Stimulated activated CD8-positive, alpha-beta memory T cell treated with anti-CD3 and anti-CD28 coated beads, Interleukin-7, amount 100 ng/mL, for 4 hours (primary cell): Measurements from ENCODE around the gene LRP1.

ENCODE experiments used
- DNase-seq, 2 donors: peaks; one replicate each; pipeline ENCODE4 v3.0.0-alpha.2; 2020; ENCODE audit warnings: low read depth in 2 of 2

The LRP1 gene

GRCh38 chr12:57211791-57212700 lies 83.8 kb downstream of the LRP1 start:
- DNase-seq, result no peak

- DNase-seq, result no peak
These were observed 84.4 kb downstream of the LRP1 start for GRCh38 chr12:57212701-57213057.

DNA sequence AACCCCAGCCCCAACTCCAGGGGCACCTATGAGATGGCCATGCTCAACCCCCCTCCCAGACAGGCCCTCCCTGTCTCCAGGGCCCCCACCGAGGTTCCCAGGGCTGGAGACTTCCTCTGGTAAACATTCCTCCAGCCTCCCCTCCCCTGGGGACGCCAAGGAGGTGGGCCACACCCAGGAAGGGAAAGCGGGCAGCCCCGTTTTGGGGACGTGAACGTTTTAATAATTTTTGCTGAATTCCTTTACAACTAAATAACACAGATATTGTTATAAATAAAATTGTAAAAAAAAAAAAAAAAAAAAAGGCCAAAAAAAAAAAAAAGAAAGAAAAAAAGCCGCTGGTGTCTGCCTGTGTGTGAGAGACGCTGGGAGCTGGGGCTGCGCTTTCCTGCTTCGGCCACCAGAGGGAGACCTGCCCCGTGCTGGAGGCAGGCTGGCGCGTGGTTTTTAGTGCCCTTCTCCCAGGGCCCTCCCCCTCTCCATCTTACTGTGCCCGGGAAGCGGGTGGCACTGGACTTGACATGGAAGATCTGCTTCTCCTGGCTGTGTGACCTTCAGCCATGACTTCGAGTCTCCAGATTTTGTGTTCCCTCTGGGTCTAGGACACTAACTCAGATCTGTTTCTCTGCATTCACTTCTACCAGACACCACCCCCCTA lies 84.9 kb downstream of the LRP1 start:
- DNase-seq, result peak; percentile 70 to 72

GRCh38 chr12:57213763-57214397 lies 85.6 kb downstream of the LRP1 start:
- DNase-seq, result no peak

DNA sequence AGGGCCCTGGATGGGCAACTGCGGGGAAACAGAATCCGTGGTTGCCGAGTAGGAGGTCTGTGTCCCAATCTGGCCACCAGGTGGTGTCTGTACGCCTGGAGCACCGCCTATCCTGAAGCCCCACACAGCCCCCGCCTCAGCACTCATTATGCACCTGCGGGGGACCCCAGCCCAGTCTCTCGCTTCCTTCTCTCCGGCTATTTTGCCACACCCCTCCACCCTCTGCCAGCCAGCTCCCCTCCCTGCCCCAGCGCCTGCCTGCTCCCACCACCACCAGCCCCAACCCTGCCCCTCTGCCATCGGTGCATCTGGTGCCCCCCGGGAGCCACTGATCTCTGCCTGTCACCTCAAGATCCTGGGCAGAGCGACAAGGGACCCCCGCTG lies 86.1 kb downstream of the LRP1 start:
- DNase-seq, result peak in 1 of 2 donors; percentile 52

GRCh38 chr12:57215065-57215464 lies 86.8 kb downstream of the LRP1 start:
- no peak for DNase-seq

DNA sequence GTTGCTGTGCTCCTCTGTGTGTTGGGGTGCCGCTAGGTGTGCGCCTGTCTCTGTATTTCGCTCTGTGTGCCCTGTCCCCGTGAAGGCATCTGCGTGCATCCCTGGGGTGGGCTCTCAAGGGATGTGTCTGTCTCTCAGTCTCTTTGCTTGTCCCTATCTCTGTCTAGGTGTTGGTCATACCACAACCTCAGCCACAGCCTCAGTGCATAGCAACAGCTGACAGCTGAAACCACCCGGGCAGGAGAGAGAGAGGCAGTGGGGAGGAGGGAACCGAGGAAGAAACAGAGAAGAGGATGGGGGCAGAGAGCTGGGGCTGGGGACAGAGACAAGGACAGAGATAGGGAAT lies 87.4 kb downstream of the LRP1 start:
- DNase-seq, result no peak

- peak in 1 of 2 donors; percentile 62 for DNase-seq
These were observed 88.0 kb downstream of the LRP1 start, which contains the start of gene NXPH4 for GRCh38 chr12:57216014-57216911. NXPH4 (plus strand) TSS chr12:57216794; CDS start chr12:57216970, 176 bp downstream.

DNA sequence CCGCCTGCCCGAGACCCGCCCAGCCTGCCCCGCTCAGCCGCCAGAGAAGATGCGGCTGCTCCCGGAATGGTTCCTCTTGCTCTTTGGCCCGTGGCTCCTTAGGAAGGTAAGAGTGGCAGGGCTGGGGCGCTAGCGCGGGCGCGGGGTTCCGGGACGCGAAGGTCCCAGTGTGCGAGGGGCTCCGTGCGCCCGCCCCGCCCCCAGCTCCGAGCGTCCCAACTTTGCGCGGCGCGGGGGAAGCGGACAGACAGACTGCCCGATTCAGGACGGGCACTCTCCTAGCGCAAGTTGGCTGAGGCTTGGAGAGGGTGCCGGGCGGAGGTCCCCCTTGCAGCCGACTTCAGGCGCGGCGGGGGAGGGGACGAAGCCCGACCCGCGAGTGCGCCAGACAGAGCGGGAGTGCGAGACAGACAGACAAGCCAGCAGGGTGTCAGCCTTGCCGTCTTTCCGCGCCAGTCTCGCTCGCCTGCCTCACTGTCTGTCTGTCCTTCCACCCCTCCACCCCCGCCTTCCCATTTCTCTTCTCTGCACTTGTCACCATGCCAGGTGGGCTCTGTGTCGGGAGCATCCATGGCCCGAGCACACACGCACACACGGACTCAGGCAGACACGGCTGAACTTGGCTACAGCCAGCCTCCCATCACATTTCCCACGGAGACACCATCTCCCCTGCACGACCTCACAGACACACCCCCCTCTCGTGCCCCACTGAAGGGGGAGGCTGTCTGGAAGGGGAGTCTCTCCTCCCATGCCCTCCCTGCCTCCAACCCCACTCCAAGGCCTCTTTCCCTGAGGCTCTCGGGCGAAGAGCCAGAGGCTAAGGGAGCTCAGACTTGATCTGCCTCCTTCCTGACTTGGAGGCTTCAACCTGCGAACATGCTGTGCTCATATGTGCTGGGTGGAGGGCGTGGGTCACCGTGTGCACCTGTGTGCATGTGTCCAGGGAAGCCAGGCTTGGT lies 88.9 kb downstream of the LRP1 start:
- no peak for DNase-seq

DNA sequence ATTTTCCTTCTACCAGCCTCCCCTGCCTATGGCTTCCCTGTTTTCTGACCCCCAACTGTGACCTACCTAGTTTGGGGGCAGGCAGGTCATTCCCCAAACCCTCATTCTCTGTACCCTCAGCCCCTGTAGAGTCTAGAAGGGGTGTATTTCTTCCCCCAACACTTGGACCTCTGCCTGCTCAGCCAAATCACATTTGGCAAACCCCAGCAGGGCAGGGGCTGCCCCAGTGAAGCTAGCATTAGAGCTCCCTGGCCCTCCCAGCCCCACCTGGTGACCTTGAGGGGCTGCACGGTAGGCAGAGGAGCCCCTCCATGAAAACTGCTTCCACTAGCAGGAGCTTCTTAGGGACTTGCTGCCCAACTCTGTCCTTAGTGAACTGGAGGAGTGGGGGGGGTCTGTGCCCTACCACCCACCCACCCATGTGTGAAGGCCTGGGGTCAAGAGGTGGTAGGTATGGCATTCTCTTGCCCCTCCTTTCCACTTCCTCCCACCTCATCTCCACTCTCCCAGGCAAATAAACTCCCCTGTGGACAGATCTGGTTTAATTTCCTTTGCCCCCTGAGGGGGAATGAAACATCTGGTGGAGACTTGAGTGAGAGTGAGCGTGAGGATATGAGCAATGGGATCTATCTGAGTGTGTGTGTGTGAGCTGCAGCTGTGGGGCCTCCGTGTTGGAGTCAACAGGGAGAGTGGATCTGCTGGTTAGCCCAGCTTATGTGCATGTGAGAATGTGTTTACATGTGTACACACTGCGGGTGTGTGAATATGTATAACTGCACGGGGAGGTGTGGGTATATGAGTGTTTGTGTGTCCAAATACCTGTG lies 90.0 kb downstream of the LRP1 start:
- no peak for DNase-seq

GRCh38 chr12:57219205-57219992 lies 91.1 kb downstream of the LRP1 start:
- no peak for DNase-seq

DNA sequence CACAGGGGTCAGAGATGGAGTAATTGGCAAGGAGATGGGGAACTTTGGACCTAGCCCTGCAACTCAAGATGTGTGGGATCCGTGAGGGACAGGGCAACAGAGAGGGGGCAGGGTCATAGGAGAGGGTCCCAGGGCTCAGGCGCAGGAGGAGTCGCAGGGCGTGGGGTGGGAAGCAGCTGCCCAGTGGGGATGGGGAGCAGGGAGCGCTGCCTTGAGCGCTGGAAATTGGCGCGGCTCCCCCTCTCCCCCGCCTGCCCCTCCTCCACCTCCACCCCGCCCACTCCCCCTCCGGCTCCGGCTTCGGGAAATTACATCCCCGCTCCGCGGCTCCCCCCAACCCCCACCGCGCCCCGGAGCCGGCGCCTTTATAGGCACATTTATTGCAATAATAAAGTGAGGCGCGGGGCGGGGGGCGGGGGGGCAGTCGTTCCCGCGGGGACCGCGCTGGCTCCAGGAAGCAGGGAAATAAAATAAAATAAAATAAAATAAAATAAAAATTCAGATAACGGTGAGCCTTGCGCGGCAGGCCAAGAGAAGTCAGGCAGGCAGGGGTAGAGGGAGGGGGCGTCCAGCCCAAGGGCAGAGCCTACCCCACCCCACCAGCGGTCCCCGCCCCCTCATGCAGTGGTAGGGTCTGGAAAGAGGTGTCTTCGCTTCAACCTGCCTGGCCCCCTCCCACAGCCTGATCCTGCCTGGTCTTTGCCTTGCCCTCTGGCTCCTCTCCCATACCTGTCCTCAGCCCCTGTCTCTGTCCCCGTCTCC lies 91.9 kb downstream of the LRP1 start:
- no peak for DNase-seq

DNA sequence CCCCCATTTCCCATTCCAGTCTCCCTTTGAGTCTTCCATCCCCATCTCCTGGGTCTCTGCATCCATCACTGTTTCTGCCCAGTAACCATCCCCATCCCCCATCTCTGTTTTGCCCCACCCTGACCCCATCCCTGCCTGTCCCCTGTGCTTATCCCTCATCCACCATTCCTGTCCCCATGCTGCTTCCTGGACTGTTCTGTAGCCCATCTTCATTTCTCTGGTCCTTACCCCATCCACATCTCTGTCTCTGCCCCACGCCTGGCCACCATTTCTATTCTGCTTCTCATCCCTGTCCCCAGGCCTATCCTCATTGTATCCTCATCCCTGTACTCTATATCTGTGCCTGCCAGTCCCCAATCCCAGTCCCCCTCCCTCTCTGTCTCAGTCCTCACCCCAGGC lies 92.5 kb downstream of the LRP1 start:
- DNase-seq, result no peak

GRCh38 chr12:57221169-57221917 lies 93.1 kb downstream of the LRP1 start:
- DNase-seq, result no peak

GRCh38 chr12:57222286-57223190 lies 94.3 kb downstream of the LRP1 start:
- no peak for DNase-seq
